ENCODE results near the gene GZF1. TPM values are rescaled to one million over a fixed set of nuclear protein-coding genes. Genes with fewer than 3 reads are reported as not detected.

The GZF1 gene
- total and polyA plus RNA-seq, 4 donors = 1.6 to 11.0 (median 5.1) TPM

- no peaks in the 10 kb centered on the region for H3K27me3 ChIP-seq (ENCODE audit: control insufficient read depth in 4 of 4, insufficient read depth in 4 of 4, low read length in 3 of 4)
- peaks cover 0 to 4% (median 3%) of the 10 kb centered on the region in 4 donors for H3K36me3 ChIP-seq (ENCODE audit: control insufficient read depth in 4 of 4, insufficient read depth in 3 of 4, low read depth in 1 of 4, low read length in 3 of 4)
- H3K4me3 ChIP-seq (ENCODE audit: low read depth in 1 of 3, low read length in 3 of 3) = no peak overlapping the region
- WGBS = 75% methylated on average over 3 of the region's 3 CpGs
- no peak for DNase-seq (ENCODE audit: low spot score)
- H3K9me3 ChIP-seq (ENCODE audit: control insufficient read depth in 4 of 4, low read length in 3 of 4) = no peaks in the 10 kb centered on the region
- peaks cover 2 to 3% (median 3%) of the 10 kb centered on the region in 4 donors for H3K4me1 ChIP-seq (ENCODE audit: control insufficient read depth in 4 of 4, insufficient read depth in 4 of 4, low read length in 3 of 4)
- TF ChIP-seq FOXA2 (IDR thresholded peaks at IDR 0.05) = no peak
- no peak for TF ChIP-seq GABPA (IDR thresholded peaks at IDR 0.05 in 1 of 2, conservative IDR thresholded peaks at IDR 0.05 in 1 of 2)
- TF ChIP-seq REST (IDR thresholded peaks at IDR 0.05) = no peak
- TF ChIP-seq RXRA (IDR thresholded peaks at IDR 0.05) = no peak
- no peak for TF ChIP-seq EGR1 (IDR thresholded peaks at IDR 0.05; ENCODE audit: low read depth in 2 of 2)
- no peak for TF ChIP-seq SP1 (IDR thresholded peaks at IDR 0.05)
- no peak for TF ChIP-seq ZBTB33 (IDR thresholded peaks at IDR 0.05)
- no peak for TF ChIP-seq CTCF (IDR thresholded peaks at IDR 0.05; ENCODE audit: low read depth, low read length, missing input control)
- no peak for TF ChIP-seq JUND (IDR thresholded peaks at IDR 0.05)
- TF ChIP-seq TAF1 (conservative IDR thresholded peaks at IDR 0.05) = no peak
- no peak for TF ChIP-seq HNF4G (IDR thresholded peaks at IDR 0.05)
- no peak for TF ChIP-seq HNF4A (conservative IDR thresholded peaks at IDR 0.05)
- no peak for TF ChIP-seq ATF3 (IDR thresholded peaks at IDR 0.05)
- no peak for TF ChIP-seq YY1 (IDR thresholded peaks at IDR 0.05)
- TF ChIP-seq MAX (IDR thresholded peaks at IDR 0.05) = no peak
- TF ChIP-seq FOXA1 (IDR thresholded peaks at IDR 0.05) = no peak
- TF ChIP-seq RAD21 (IDR thresholded peaks at IDR 0.05) = no peak
- TF ChIP-seq NR2F2 (IDR thresholded peaks at IDR 0.05) = no peak
- no peak overlapping the region for H3K27ac ChIP-seq (ENCODE audit: low read depth in 1 of 2, low read length in 2 of 2)
- H3K9ac ChIP-seq (ENCODE audit: low read depth in 1 of 2, low read length in 2 of 2) = no peak overlapping the region
Measured at GRCh38 chr20:23404196-23404595, 42.2 kb downstream of the GZF1 start.

Data from liver (tissue), 9 donors.